Measurements from ENCODE around the gene UBE2R2. TPM values are rescaled to one million over a fixed set of nuclear protein-coding genes. Genes with fewer than 3 reads are reported as not detected.
"Not testable (repeated sequence)": the region's sequence is repeated elsewhere in the genome, so short reads cannot be mapped to it uniquely, and the experiment has no call there.

UBE2R2 gene
- total and polyA plus RNA-seq, 2 of the 4 experiments (the other 2 are of a cell fraction) = 12.7 to 24.8 TPM

DNA sequence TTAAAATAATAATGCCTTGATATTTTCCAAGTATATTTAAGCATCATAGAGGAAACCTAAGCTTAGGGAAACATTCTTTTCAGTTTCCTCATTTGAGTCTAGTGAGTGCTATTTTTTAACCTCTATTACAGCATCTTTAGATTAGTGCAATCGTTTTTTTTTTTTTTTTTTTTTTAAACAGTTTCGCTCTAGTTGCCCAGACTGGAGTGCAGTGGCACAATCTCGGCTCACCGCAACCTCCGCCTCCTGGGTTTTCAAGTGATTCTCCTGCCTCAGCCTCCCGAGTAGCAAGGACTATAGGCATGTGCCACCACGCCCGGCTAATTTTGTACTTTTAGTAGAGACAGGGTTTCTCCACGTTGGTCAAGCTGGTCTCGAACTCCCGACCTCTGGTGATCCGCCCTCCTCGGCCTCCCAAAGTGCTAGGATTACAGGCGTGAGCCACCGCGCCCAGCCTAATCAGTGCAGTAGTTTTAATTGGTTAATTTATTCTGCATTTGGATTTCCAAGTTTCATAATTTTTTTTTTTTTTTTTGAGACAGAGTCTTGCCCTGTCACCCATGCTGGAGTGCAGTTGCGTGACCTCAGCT lies 12.8 kb downstream of the UBE2R2 start:
- H3K27me3 ChIP-seq (ENCODE audit: control insufficient read depth, insufficient read depth, low read length); CTCF ChIA-PET; H3K56ac ChIP-seq (ENCODE audit: extremely low read depth, insufficient read depth, low read length); H2AK5ac ChIP-seq (ENCODE audit: low read depth, low read length); H2BK5ac ChIP-seq (ENCODE audit: low read depth, low read length, poor library complexity, severe bottlenecking); H3K4me3 ChIP-seq (ENCODE audit: insufficient read depth, low read depth, low read length); H2BK15ac ChIP-seq (ENCODE audit: low read depth, low read length); BruUV-seq (replicated peaks); H3K9ac ChIP-seq (ENCODE audit: low read depth, low read length); H3K23ac ChIP-seq (ENCODE audit: low read depth, low read length); H3K4ac ChIP-seq (ENCODE audit: low read depth, low read length); ATAC-seq (ENCODE audit: low read depth); H3K18ac ChIP-seq (ENCODE audit: low read depth, low read length); in situ Hi-C loops (cut with MboI; ENCODE audit: low sequenced_read_pairs); POLR2A ChIA-PET (ENCODE audit: unreplicated experiment); DNase-seq; H2AFZ ChIP-seq (replicated peaks; ENCODE audit: low read length, poor library complexity); dilution Hi-C loops (cut with HindIII; ENCODE audit: low sequenced_read_pairs, unreplicated experiment); H3K36me3 ChIP-seq (ENCODE audit: control insufficient read depth, insufficient read depth, low read length); H4K5ac ChIP-seq (ENCODE audit: low read depth, low read length); H4K91ac ChIP-seq (ENCODE audit: insufficient read depth, low read depth, low read length); H4K8ac ChIP-seq (ENCODE audit: low read depth in 2 of 2, low read length in 2 of 2); H2BK120ac ChIP-seq (ENCODE audit: low read depth, low read length); H3K9me3 ChIP-seq (ENCODE audit: control insufficient read depth, insufficient read depth, low read length); H2AK9ac ChIP-seq (replicated peaks; ENCODE audit: low read depth, low read length, poor library complexity); H3K4me1 ChIP-seq (ENCODE audit: control insufficient read depth, insufficient read depth, low read length); H3K9me1 ChIP-seq (ENCODE audit: insufficient read depth, low read length); intact Hi-C loops (cut with micrococcal nuclease); H2BK20ac ChIP-seq (ENCODE audit: low read depth, low read length); H3K14ac ChIP-seq (replicated peaks; ENCODE audit: low read depth, low read length); H3K27ac ChIP-seq (ENCODE audit: insufficient read depth, low read length); H3K4me2 ChIP-seq (ENCODE audit: low read depth, low read length): not testable (repeated sequence)
- H3K79me1 ChIP-seq (ENCODE audit: low read depth in 1 of 2, low read length in 2 of 2) = peaks cover 0 to 56% of the 10 kb centered on the region in 2 experiments
- WGBS, 2 experiments (ENCODE audit: extremely low coverage in 2 of 2, insufficient read length in 1 of 2) = 96% methylated on average over 8 of the region's 17 CpGs; no CpG with 5 or more reads in 1 of the 2 experiments
- H4K20me1 ChIP-seq (ENCODE audit: insufficient read depth, low read length) = peaks cover 85% of the 10 kb centered on the region
